ENCODE measurements around the gene CNOT1. TPM values are rescaled to one million over a fixed set of nuclear protein-coding genes. Genes with fewer than 3 reads are reported as not detected.
A peak's percentile ranks its signal among the peaks of the same experiment; 100 is the strongest.

CNOT1 gene
- polyA plus RNA-seq, 3 donors from 2014 or later = 78.1 to 89.7 (median 85.1) TPM

DNA sequence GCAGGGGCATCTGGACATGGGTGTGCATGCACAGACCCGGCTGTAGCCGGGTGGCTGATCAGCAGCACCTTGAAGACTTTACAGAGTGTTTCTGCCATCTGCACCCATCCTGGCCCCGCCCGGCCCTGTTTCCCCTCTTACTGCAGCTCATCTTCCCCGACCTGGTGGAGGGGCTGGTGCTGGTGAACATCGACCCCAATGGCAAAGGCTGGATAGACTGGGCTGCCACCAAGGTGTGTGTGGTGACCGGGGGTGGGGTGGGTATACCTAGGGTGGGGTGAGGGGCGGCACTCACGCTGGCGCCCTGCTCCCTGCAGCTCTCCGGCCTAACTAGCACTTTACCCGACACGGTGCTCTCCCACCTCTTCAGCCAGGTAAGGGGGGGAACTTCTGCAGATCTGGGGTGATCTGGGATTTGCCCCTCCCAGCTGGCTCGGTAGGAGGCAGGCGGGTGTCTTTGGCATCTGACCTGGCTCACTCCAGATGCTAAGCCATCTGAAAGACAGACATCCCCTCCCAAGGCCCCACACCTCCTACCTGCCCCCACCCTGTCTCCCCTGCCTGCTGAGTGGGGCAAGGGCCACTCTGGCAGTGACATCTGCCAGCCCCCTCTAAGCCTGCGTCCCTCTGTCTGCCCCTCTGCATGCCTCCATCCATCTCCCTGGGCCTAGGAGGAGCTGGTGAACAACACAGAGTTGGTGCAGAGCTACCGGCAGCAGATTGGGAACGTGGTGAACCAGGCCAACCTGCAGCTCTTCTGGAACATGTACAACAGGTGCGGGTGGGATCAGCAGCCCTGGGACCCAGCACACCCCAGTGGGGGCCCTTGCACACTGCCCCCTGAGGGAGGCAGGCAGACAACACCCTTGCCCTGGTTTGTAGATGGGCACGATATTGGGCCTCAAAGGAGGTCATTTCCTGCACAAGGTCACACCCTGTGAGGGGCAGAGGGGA is 123.1 kb downstream of the CNOT1 start:
- Mint-ChIP-seq H3K36me3 (no peaks in the 10 kb centered on the region), H3K27ac (no peak overlapping the region), H3K4me1 (peaks cover 0 to 2% of the 10 kb centered on the region in 2 donors), H3K4me3 (no peak overlapping the region), H3K27me3 (ENCODE audit: low read depth in 3 of 3) (peaks cover 0 to 4% (median 4%) of the 10 kb centered on the region in 3 donors), H3K9me3 (no peaks in the 10 kb centered on the region)
- no peak for DNase-seq

DNA sequence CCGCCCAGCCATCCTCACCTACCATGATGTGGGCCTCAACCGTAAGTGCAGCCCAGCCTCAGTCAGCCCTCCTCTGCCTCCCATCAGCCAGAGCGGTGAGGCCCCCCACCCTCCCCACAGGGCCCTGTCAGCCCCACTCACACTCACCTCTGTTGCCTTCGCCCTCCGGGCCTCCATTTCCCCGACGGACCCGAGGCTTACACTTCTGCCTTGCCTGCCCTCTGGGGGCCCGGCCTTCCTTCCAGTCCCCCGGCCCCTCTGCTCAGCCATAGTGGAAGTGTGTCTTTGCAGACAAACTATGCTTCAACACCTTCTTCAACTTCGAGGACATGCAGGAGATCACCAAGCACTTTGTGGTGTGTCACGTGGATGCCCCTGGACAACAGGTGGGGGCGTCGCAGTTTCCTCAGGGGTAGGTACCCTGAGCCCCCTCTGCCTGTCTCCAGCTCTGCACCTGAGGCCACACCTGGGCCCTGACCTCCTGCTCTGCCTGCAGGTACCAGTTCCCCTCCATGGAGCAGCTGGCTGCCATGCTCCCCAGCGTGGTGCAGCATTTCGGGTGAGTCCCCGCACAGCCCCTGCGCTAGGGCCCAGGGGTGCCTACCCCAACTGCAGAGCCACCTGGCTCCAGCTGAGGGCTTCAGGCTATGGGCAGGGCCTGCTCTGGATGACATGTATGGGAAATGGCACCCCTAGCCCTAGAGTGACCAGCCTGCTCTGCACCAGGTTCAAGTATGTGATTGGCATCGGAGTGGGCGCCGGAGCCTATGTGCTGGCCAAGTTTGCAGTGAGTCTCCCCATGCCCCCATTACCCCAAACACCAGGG is 125.5 kb downstream of the CNOT1 start:
- DNase-seq = no peak
- Mint-ChIP-seq H3K27me3 (ENCODE audit: low read depth in 3 of 3) (peaks cover 1 to 10% (median 6%) of the 10 kb centered on the region in 3 donors), H3K36me3 (no peaks in the 10 kb centered on the region), H3K4me1 (peaks cover 0 to 6% of the 10 kb centered on the region in 2 donors), H3K4me3 (no peak overlapping the region), H3K9me3 (no peaks in the 10 kb centered on the region), H3K27ac (no peak overlapping the region)

DNA sequence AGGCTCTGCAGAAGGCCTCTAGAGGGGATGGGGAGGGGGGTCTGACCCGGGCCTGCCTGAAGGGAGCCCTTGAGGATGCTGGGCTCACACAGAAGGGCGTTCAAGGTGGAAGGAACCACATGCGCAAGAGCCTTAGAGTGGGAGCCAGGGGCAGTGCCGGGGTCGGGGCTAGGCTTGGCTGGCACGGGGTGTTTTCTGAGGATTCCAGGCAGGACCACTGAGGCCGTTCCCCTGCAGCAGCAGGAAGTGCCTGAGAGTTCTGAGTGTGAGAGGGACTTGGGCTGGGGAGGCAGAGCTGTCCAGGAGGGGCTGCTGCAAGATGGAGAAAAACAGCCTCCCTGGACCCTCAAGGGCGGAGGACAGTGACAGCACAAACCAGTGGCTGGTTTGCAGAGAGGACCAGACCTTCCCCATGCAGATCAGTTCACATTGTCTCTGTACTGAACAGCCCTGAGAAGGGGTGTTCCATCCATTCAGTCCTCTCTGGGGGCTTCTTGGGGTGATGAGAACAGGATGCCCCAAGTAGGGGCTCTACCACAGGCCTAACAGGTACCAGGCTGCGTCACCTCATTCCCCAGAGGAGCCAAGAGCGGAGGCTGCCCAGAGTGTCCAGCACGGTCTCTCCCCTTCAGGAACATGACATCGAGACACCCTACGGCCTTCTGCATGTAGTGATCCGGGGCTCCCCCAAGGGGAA is 126.3 kb downstream of the CNOT1 start:
- peaks cover 1 to 11% (median 6%) of the 10 kb centered on the region in 3 donors for H3K27me3 Mint-ChIP-seq (ENCODE audit: low read depth in 3 of 3)
- H3K4me3 Mint-ChIP-seq = no peak overlapping the region
- no peak for DNase-seq
- H3K36me3 Mint-ChIP-seq = no peaks in the 10 kb centered on the region
- H3K27ac Mint-ChIP-seq = no peak overlapping the region
- peaks cover 0 to 6% of the 10 kb centered on the region in 2 donors for H3K4me1 Mint-ChIP-seq
- H3K9me3 Mint-ChIP-seq = no peaks in the 10 kb centered on the region

DNA sequence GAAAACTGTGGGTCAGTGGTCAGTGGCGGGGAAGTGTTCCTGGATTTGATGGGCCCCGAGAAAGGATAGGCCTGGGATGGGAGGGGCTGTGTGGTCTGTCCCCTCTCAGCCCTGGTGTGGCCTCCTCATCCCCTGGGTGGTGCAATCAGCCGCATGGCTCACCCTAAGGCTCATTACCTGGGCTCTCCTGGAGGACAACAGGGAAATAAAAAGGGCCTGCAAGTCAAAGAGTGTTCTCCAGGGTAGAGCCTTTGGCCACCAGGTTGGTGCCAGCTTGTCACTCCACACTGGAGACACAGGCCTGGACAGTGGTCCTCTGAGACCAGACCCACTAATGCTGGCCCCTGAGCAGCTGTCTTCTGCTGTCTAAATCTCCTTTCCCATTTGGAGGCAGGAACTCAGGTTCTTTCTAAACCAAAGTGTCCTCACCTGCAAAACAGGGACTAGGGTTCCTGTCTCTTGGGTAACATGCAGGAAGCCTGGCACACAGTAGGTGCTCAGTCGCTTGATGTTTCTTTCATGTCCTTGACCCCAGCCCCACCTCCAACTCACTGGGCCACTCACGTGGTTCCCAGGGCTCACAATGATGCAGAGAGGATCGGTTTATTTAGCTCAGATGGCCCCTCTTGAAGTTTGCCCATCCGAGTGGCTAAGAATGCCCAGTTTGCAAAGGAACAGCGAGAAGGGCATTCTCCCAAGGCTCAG is 127.3 kb downstream of the CNOT1 start:
- H3K4me3 Mint-ChIP-seq = peak overlapping the region in 4 of 5 donors; percentile 5 to 46 (median 14)
- H3K27ac Mint-ChIP-seq = no peak overlapping the region
- DNase-seq = no peak
- peaks cover 0 to 6% of the 10 kb centered on the region in 2 donors for H3K4me1 Mint-ChIP-seq
- no peaks in the 10 kb centered on the region for H3K36me3 Mint-ChIP-seq
- no peaks in the 10 kb centered on the region for H3K9me3 Mint-ChIP-seq
- peaks cover 5 to 14% (median 6%) of the 10 kb centered on the region in 3 donors for H3K27me3 Mint-ChIP-seq (ENCODE audit: low read depth in 3 of 3)

DNA sequence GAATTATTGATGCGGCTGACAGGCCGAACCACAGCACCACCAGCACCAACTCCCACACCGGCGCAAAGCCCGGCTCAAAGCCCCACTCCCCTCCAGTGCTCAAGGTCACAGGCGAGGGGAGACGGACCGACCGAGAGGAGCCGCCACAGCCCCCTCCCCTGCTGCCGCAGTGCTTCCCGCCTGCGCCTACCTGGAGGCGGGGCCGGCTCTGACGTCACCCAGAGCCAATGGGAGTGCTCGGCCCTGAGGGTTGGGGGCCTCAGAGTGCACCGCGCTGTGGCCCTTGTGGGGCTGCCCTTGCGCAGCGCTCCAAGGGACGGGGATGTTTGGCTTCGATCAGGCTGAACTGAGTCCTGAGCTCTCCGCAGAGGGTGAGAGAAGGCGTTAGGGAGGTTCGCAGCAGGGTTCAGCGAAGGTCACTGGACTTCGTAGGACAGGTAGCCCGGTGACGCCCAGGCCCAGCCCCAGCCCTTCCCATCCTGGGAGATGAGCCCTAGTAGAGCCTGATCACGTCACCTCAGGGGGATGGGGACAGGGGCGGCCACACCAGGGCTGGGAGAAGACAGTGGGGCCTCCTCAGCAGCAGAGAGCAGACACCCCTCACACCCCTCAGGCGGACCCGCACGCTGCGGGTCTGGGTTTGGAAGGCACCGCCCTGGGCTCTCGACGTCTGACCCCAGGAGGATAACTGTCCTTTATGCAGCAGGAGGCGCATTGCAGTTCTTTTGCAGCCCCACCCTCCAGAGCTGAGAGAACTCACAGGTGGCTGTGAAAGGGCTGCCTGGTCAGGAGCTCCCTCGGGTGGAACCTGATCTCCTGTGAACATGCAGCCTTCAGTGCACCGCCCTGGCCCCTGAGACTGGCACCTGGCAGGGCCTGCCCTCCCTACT is 128.1 kb downstream of the CNOT1 start:
- peaks cover 5 to 14% (median 6%) of the 10 kb centered on the region in 3 donors for H3K27me3 Mint-ChIP-seq (ENCODE audit: low read depth in 3 of 3)
- H3K4me1 Mint-ChIP-seq = peaks cover 0 to 6% of the 10 kb centered on the region in 2 donors
- peak overlapping the region; percentile 24 to 70 (median 66) for H3K4me3 Mint-ChIP-seq
- DNase-seq = peak in 2 of 3 donors; percentile 14 to 24
- H3K36me3 Mint-ChIP-seq = no peaks in the 10 kb centered on the region
- H3K9me3 Mint-ChIP-seq = no peaks in the 10 kb centered on the region
- H3K27ac Mint-ChIP-seq = peak overlapping the region in 1 of 6 donors; percentile 46

DNA sequence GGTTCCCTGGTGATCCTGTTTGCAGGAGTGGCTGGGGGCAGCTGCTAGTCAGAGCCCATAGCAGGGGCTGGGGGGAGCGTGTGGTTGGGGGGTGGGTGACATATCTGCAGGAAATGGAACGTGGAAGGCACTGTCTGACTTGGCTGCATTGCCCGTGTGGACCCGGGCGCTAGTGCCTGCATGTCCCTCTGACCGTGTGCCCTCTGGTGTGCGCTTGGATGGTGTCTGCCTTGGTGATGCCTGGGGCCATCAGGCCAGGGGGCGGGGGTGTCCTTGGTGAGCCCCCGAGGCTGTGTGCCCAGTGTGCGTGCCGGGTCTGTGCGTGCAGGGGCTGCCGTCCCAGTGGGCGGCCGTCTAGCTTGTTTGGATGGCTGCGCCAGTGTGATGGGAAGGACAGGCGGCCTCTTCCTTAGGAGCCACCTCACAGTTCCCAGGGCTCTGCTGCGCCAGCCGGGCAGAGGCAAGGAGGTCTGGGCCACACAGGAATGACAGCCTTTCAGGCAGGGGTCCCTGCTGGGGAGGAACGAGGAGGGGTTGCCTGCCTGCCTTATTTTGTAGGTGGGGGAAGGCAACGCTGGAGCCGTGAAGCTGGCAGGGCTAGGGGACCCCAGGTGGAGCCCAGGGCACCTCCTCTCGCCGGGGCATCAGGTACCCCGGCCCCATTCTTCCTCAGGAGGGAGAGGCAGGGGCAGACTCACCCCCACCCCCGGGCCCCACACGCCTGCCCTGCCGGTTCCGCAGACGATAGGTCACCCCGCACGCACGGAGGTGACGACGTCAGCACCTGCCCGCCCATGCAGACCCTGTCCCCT is 129.0 kb downstream of the CNOT1 start:
- no peaks in the 10 kb centered on the region for H3K36me3 Mint-ChIP-seq
- peak overlapping the region; percentile 24 to 70 (median 49) for H3K4me3 Mint-ChIP-seq
- peaks cover 0 to 6% of the 10 kb centered on the region in 2 donors for H3K4me1 Mint-ChIP-seq
- H3K9me3 Mint-ChIP-seq = no peaks in the 10 kb centered on the region
- DNase-seq = no peak
- peaks cover 5 to 14% (median 6%) of the 10 kb centered on the region in 3 donors for H3K27me3 Mint-ChIP-seq (ENCODE audit: low read depth in 3 of 3)
- no peak overlapping the region for H3K27ac Mint-ChIP-seq

DNA sequence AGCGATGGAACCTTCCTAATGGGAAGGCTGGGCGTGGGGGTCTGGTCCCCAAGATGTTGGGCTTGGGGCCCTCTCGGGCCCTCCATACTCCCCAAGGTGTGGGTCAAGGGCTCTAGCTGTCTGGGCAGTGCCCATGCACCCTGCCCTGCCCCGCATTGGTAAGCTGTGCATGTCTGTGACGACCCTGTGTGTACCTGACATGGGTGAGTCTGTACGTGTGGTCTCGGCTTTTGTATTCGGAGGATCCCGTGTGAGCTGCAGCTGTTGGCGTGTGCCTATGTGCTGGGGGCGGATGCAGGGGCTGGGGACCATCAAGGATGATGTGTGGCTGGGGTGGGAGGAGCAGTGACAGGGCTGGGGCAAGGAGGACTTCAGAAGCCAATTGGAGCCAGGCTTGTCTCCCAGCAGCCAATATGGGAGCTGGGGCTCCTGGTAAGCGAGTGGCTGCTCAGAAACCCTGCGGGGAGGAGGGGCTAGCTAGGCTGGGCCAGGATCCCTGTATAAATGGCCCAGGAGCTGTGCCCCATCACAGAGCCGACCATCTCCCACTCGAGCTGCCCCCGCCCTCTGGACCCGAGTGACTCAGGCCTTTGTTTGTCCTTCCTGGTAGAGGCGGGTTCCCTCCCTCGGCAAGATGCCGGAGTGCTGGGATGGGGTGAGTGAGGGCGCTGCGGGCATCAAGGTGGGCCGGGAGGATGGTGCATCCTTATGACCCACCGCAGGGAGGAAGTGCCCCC is 129.8 kb downstream of the CNOT1 start, which contains the start of gene NDRG4:
Gene NDRG4, plus strand, starts transcription at position 529 of the 737 bp plus-strand sequence. Its CDS starts 106 bp downstream, at position 635.
- no peak within 1 kb of the TSS for H3K27ac Mint-ChIP-seq
- H3K4me3 Mint-ChIP-seq = peak within 1 kb of the TSS; percentile 23 to 50 (median 25)
- no peaks in the 10 kb centered on the region for H3K36me3 Mint-ChIP-seq

DNA sequence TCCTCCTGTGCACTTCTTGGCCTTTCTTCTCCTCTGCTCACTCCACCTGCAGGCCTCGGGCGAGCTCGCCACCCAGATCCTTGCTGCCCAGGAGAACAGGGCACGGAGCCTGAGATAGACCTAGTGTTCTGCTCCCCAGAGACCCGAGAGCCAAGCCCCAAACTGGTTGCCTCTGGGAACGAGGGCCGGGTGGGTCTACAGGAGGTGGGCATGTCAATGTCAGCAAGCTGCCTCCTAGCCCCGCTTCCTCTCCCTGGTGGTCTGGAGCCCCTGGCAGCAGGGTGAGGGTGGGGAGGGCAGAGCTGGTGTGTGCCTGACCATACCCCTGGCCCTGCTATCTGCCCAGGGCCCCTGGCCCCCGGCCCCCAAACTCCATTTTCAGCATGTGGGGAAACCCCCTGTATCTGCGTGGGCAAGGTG is 130.5 kb downstream of the CNOT1 start:
- H3K4me3 Mint-ChIP-seq = no peak overlapping the region
- no peak for DNase-seq
- peaks cover 7 to 14% (median 8%) of the 10 kb centered on the region in 3 donors for H3K27me3 Mint-ChIP-seq (ENCODE audit: low read depth in 3 of 3)
- no peak overlapping the region for H3K27ac Mint-ChIP-seq
- H3K36me3 Mint-ChIP-seq = no peaks in the 10 kb centered on the region
- H3K4me1 Mint-ChIP-seq = peaks cover 0 to 7% of the 10 kb centered on the region in 2 donors
- H3K9me3 Mint-ChIP-seq = no peaks in the 10 kb centered on the region

More for the DNA sequence above, 129.8 kb downstream of the CNOT1 start, which contains the start of gene NDRG4:
- H3K4me1 Mint-ChIP-seq = peaks cover 0 to 7% of the 10 kb centered on the region in 2 donors
- no peaks in the 10 kb centered on the region for H3K9me3 Mint-ChIP-seq
- peak in 1 of 3 donors; percentile 15 for DNase-seq
- H3K27me3 Mint-ChIP-seq (ENCODE audit: low read depth in 3 of 3) = peaks cover 7 to 14% (median 8%) of the 10 kb centered on the region in 3 donors

DNA sequence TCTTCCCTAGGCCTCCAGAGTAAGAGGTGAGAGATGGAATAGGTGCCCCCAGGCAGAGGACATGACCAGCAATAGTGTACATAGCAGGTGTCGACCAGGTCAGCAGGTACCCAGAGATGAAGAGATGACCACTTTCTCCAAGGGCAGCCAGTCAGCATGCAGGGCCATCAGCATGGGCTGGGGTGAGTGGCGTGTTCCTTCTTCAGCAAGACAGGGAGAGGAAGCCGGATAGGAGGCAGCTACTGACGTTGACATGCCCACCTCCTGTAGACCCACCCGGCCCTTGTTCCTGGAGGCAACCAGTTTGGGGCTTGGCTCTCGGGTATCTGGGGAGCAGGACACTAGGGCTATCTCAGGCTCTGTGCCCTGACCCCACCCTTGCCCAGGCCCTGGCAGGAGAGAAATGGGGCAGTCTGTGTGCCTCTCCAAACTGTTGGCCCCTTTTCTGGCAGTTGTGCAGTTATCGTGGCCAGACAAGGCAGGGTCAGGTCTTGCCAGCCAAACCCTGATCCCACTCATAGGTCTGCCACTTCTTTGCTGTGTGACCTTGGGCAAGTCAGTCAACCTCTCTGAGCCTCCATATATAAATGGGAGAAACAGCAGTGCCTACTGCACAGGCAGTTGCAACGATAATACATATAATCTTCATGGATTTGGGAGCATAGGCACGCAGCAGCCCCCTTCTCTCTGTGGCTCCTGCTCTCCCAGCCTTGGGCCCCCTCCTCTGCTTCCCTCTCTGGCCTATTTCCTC is 131.1 kb downstream of the CNOT1 start:
- peaks cover 7 to 14% (median 8%) of the 10 kb centered on the region in 3 donors for H3K27me3 Mint-ChIP-seq (ENCODE audit: low read depth in 3 of 3)
- DNase-seq = no peak
- no peak overlapping the region for H3K27ac Mint-ChIP-seq
- H3K36me3 Mint-ChIP-seq = no peaks in the 10 kb centered on the region
- no peaks in the 10 kb centered on the region for H3K9me3 Mint-ChIP-seq
- H3K4me1 Mint-ChIP-seq = peaks cover 0 to 7% of the 10 kb centered on the region in 2 donors
- H3K4me3 Mint-ChIP-seq = no peak overlapping the region

DNA sequence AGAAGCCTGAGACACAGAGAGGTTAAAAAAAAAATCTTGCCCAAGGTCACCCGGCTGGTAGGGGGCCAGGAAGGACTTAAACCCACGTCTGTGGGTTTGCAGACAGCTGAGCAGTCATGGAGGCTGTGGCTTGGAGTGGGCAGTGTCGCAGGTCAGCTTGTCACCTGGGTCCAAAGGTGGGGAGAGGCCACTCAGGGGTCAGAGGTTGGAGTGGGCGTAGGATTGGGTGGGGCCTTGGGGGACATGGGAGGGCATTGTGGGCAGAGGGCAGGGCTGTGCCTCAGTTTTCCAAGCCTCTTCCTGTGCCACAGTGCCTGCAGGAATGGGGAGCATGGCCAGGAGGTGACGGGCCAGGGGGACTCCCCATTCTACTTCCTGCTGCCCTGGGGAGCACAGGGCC is 131.7 kb downstream of the CNOT1 start:
- Mint-ChIP-seq H3K9me3 (no peaks in the 10 kb centered on the region), H3K27me3 (ENCODE audit: low read depth in 3 of 3) (peaks cover 7 to 14% (median 11%) of the 10 kb centered on the region in 3 donors), H3K4me1 (peaks cover 0 to 7% of the 10 kb centered on the region in 2 donors), H3K4me3 (no peak overlapping the region), H3K27ac (no peak overlapping the region), H3K36me3 (peaks cover 0 to 3% (median 0%) of the 10 kb centered on the region in 3 donors)
- DNase-seq = no peak

Data from immature natural killer cell (primary cell).